ENCODE results near the gene CRCP. TPM values are rescaled to one million over a fixed set of nuclear protein-coding genes. Genes with fewer than 3 reads are reported as not detected.
"Not testable (repeated sequence)": the region's sequence is repeated elsewhere in the genome, so short reads cannot be mapped to it uniquely, and the experiment has no call there.

The CRCP gene
- total and polyA plus RNA-seq, 3 donors from 2014 or later, result 23.7 to 48.6 (median 39.4) TPM

DNA sequence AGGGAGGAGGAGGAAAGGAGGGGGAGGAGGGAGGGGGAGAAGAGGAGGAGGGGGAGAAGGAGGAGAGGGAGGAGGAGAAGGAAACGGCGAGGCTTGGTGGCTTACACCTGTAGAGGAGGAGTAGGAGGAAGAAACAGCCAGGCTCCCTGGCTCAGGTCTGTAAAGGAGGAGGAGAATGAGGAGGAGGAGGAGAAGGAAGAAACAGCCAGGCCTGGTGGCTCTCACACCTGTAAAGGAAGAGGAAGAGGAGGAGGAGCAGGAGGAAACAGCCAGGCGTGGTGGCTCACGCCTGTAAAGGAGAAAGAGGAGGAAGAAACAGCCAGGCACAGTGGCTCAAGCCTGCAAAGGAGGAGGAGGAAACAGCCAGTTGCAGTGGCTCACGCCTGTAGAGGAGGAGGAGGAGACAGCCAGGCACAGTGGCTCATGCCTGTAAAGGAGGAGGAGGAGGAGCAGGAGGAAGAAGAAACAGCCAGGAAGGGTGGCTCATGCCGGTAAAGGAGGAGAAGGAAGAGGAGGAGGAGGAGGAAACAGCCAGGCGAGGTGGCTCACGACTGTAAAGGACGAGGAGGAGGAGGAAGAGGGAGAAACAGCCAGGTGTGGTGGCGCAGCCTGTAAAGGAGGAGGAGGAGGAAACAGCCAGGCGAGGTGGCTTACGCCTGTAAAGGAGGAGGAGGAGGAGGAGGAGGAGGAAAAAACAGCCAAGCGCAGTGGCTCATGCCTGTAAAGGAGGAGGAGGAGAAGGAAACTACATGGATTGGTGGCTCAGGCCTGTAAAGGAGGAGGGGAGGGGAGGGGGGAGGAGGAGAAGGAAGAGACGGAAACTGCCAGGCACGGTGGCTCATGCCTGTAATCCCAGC, 14.9 kb upstream of the CRCP start:
- WGBS, 2 donors, result 21 to 26% methylated on average over 15 of the region's 15 CpGs

GRCh38 chr7:66100408-66101050, 14.1 kb upstream of the CRCP start:
- Histone ChIP-seq H3K36me3 (ENCODE audit: low read depth, missing control alignments) (no peaks in the 10 kb centered on the region), H3K4me1 (no peaks in the 10 kb centered on the region), H3K9me3 (no peaks in the 10 kb centered on the region), H3K27ac (peak overlapping the region; percentile 72 to 83), H3K27me3 (no peaks in the 10 kb centered on the region), H3K4me3 (peak overlapping the region in 1 of 2 donors; percentile 20)
- DNase-seq, result no peak
- WGBS, 2 donors, result 58 to 59% methylated on average over 12 of the region's 12 CpGs
- TF ChIP-seq POLR2A (IDR thresholded peaks at IDR 0.05) (no peak), CTCF (IDR thresholded peaks at IDR 0.05) (no peak)
- intact Hi-C loops (cut with DNase I; ENCODE audit: low total_unique reads), result no loop called here

More for the DNA sequence above, 14.9 kb upstream of the CRCP start:
- Histone ChIP-seq H3K9me3 (no peaks in the 10 kb centered on the region), H3K27me3 (no peaks in the 10 kb centered on the region), H3K36me3 (ENCODE audit: low read depth, missing control alignments) (no peaks in the 10 kb centered on the region), H3K4me3 (peak overlapping the region; percentile 12 to 20), H3K4me1 (no peaks in the 10 kb centered on the region), H3K27ac (peak overlapping the region; percentile 72 to 83)
- DNase-seq, result peak; percentile 75
- no peak for TF ChIP-seq POLR2A (IDR thresholded peaks at IDR 0.05)
- no peak for TF ChIP-seq CTCF (IDR thresholded peaks at IDR 0.05)
- intact Hi-C loops (cut with DNase I; ENCODE audit: low total_unique reads), result no loop called here

DNA sequence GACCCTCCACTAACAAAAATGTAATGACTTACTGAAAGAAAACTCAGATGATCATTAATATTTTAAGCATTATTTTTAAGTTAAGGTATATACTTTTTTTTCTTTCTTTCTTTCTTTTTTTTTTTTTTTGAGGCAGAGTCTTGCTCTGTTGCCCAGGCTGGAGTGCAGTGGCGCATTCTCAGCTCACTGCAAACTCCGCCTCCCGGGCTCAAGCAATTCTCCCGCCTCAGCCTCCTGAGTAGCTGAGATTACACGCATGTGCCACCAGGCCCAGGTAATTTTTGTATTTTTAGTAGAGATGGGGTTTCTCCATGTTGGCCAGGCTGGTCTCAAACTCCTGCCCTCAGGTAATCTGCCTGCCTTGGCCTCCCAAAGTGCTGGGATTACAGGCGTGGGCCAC, 12.5 kb upstream of the CRCP start:
- H3K27ac ChIP-seq; DNase-seq; H3K36me3 ChIP-seq (ENCODE audit: low read depth, missing control alignments); H3K27me3 ChIP-seq; intact Hi-C loops (cut with DNase I; ENCODE audit: low total_unique reads); H3K4me3 ChIP-seq; H3K9me3 ChIP-seq; H3K4me1 ChIP-seq: not testable (repeated sequence)
- 96 to 98% methylated on average over 6 of the region's 6 CpGs for WGBS, 2 donors

DNA sequence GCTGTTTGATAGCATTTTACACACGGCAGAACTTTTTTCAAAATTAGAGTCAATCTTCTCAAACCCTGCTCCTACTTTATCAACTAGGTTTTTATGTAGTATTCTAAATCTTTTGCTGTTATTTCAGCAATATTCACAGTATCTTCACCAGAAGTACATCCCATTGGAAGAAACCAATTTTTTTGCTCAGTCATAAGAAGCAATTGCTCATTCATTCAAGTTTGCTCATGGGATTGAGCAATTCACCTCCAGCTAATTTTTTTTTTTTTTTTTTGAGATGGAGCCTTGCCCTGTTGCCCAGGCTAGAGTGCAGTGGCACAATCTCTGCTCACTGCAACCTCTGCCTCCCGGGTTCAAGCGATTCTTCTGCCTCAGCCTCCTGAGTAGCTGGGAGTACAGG, 10.7 kb upstream of the CRCP start:
- H3K27ac ChIP-seq; H3K4me1 ChIP-seq; H3K9me3 ChIP-seq; H3K27me3 ChIP-seq; H3K36me3 ChIP-seq (ENCODE audit: low read depth, missing control alignments); DNase-seq; intact Hi-C loops (cut with DNase I; ENCODE audit: low total_unique reads); H3K4me3 ChIP-seq: not testable (repeated sequence)
- 96 to 100% methylated on average over 3 of the region's 3 CpGs for WGBS, 2 donors

- Histone ChIP-seq H3K27ac (no peak overlapping the region), H3K4me1 (no peaks in the 10 kb centered on the region), H3K4me3 (no peak overlapping the region), H3K27me3 (no peaks in the 10 kb centered on the region), H3K36me3 (ENCODE audit: low read depth, missing control alignments) (no peaks in the 10 kb centered on the region), H3K9me3 (no peaks in the 10 kb centered on the region)
- 92% methylated on average over 5 of the region's 5 CpGs for WGBS, 2 donors
- TF ChIP-seq POLR2A (IDR thresholded peaks at IDR 0.05), result no peak
- no peak for TF ChIP-seq CTCF (IDR thresholded peaks at IDR 0.05)
- no peak for DNase-seq
- intact Hi-C loops (cut with DNase I; ENCODE audit: low total_unique reads), result no loop called here
Measured at GRCh38 chr7:66105263-66105748, 9.3 kb upstream of the CRCP start.

DNA sequence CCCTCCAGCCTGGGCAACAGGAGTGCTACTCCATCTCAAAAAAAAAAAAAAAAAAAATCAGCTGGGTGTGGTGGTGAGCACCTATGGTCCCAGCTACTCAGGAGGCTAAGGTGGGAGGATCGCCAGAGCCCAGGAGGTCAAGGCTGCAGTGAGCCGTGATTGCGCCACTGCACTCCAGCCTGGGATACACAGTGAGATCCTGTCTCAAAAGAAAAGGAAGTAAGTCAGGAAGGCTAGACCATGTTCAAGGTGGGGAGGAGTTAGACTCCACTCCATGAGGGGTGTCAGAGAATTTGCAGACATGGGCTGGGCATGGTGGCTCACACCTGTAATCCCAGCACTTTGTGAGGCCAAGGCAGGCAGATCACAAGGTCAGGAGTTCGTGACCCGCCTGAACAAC, 6.2 kb upstream of the CRCP start:
- DNase-seq; H3K36me3 ChIP-seq (ENCODE audit: low read depth, missing control alignments); H3K27ac ChIP-seq; H3K9me3 ChIP-seq; H3K4me3 ChIP-seq; H3K4me1 ChIP-seq; intact Hi-C loops (cut with DNase I; ENCODE audit: low total_unique reads); H3K27me3 ChIP-seq: not testable (repeated sequence)
- WGBS, 2 donors, result 75 to 83% methylated on average over 5 of the region's 5 CpGs

Data from testis (tissue), 3 donors.